K562 (cell line): ENCODE measurements around the gene ATP6V0E2. TPM values are rescaled to one million over a fixed set of nuclear protein-coding genes. Genes with fewer than 3 reads are reported as not detected.

Experiments
- ARID2 ChIP-seq: fragments of 450-650 bp; IDR thresholded peaks from 2 replicates; pipeline ENCODE4 v1.6.1; 2017; ENCODE audit warnings: antibody characterized with exemption, mild to moderate bottlenecking
- ASH1L ChIP-seq: fragments of 450-650 bp; IDR thresholded peaks from 2 replicates; pipeline ENCODE4 v1.6.1; 2018; ENCODE audit warnings: borderline replicate concordance, mild to moderate bottlenecking, low read depth; ENCODE audit not compliant: partially characterized antibody
- CBFA2T2 ChIP-seq: fragments of 450-650 bp; conservative IDR thresholded peaks from 2 replicates; pipeline ENCODE4 v1.6.1; 2017; ENCODE audit warnings: mild to moderate bottlenecking
- CBX1 ChIP-seq: sonication (generic); IDR thresholded peaks from 2 replicates; pipeline ENCODE4 v1.6.1; 2016; ENCODE audit warnings: antibody characterized with exemption, low read depth, mild to moderate bottlenecking
- FIP1L1 ChIP-seq: fragments of 200-400 bp; formaldehyde crosslinking; IDR thresholded peaks from 2 replicates; pipeline ENCODE4 v1.6.1; 2018; ENCODE audit warnings: mild to moderate bottlenecking, low read depth, low read length; ENCODE audit not compliant: poor library complexity, severe bottlenecking
- HNRNPH1 ChIP-seq: fragments of 200-400 bp; formaldehyde crosslinking; optimal IDR thresholded peaks from 2 replicates; pipeline ENCODE3; 2017; ENCODE audit warnings: low read depth, mild to moderate bottlenecking, low read length, moderate library complexity
- HOMEZ ChIP-seq: fragments of 250-450 bp; sonication (Bioruptor Pico); IDR thresholded peaks from 2 replicates; pipeline ENCODE4 v1.4.0; 2020; ENCODE audit warnings: mild to moderate bottlenecking, moderate library complexity
- HOXB6 ChIP-seq: fragments of 250-450 bp; sonication (Bioruptor Pico); IDR thresholded peaks from 2 replicates; pipeline ENCODE4 v1.5.1; 2022; ENCODE audit warnings: mild to moderate bottlenecking, borderline replicate concordance
- JUNB ChIP-seq: fragments of 450-650 bp; formaldehyde crosslinking; conservative IDR thresholded peaks from 2 replicates; pipeline ENCODE4 v1.4.0; 2020; ENCODE audit warnings: mild to moderate bottlenecking
- LEF1 ChIP-seq: fragments of 450-650 bp; IDR thresholded peaks from 2 replicates; pipeline ENCODE4 v1.6.1; 2016; ENCODE audit warnings: mild to moderate bottlenecking
- MITF ChIP-seq: IDR thresholded peaks from 2 replicates; pipeline ENCODE4 v1.6.1; 2014; ENCODE audit warnings: antibody characterized with exemption
- NR4A1 ChIP-seq, 2 experiments: fragments of 250-450 bp in 1 of 2; fragments of 450-650 bp in 1 of 2; sonication (Bioruptor Pico) in 1 of 2; IDR thresholded peaks; 2 replicates each; pipeline versions ENCODE4 v1.4.0 to v1.6.1; 2016 to 2020; ENCODE audit warnings: mild to moderate bottlenecking in 2 of 2, missing compliant biosample characterization in 1 of 2, missing genetic modification characterization in 1 of 2, moderate library complexity in 1 of 2
- PHTF2 ChIP-seq: fragments of 250-450 bp; sonication (Bioruptor Pico); IDR thresholded peaks from 2 replicates; pipeline ENCODE4 v1.5.0; 2021; ENCODE audit warnings: mild to moderate bottlenecking
- PPARD ChIP-seq: fragments of 250-450 bp; sonication (Bioruptor Pico); IDR thresholded peaks from 2 replicates; pipeline ENCODE4 v1.8.0; 2022; ENCODE audit warnings: inconsistent platforms, mild to moderate bottlenecking, moderate library complexity
- TCF7L2 ChIP-seq: fragments of 150-350 bp; IDR thresholded peaks from 2 replicates; pipeline ENCODE4 v1.6.1; 2016; ENCODE audit warnings: low read depth, mild to moderate bottlenecking, low read length, moderate library complexity
- VEZF1 ChIP-seq: fragments of 200-800 bp; sonication (Bioruptor generic); IDR thresholded peaks from 2 replicates; pipeline ENCODE4 v1.6.1; 2017; ENCODE audit warnings: missing genetic modification characterization, missing compliant biosample characterization
- YBX1 ChIP-seq: fragments of 450-650 bp; IDR thresholded peaks from 2 replicates; pipeline ENCODE4 v1.7.1; 2016; ENCODE audit warnings: mild to moderate bottlenecking
- ZFX ChIP-seq: sonication (generic); formaldehyde crosslinking; IDR thresholded peaks from 2 replicates; pipeline ENCODE4 v1.8.0; 2022; ENCODE audit warnings: mild to moderate bottlenecking, missing genetic modification reagents, moderate library complexity
- ZNF3 ChIP-seq: fragments of 250-450 bp; sonication (Bioruptor Pico); IDR thresholded peaks from 2 replicates; pipeline ENCODE4 v1.5.0; 2021; ENCODE audit warnings: mild to moderate bottlenecking, moderate library complexity
- ZNF639 ChIP-seq, 2 experiments: fragments of 200-800 bp in 1 of 2; sonication (Bioruptor generic) in 1 of 2; sonication (generic) in 1 of 2; formaldehyde crosslinking in 1 of 2; IDR thresholded peaks in 1 of 2; conservative IDR thresholded peaks in 1 of 2; 2 replicates each; pipeline versions ENCODE4 v1.5.0 to v1.6.1; 2016 to 2020; ENCODE audit warnings: missing compliant biosample characterization in 1 of 2, missing genetic modification characterization in 1 of 2, missing genetic modification reagents in 1 of 2
- ZNF778 ChIP-seq: fragments of 450-650 bp; formaldehyde crosslinking; IDR thresholded peaks from 2 replicates; pipeline ENCODE4 v1.4.0; 2020; ENCODE audit warnings: mild to moderate bottlenecking, moderate library complexity
- polyA plus RNA-seq, 8 experiments: library from polyadenylated mRNA; depleted of rRNA in 4 of 8; stranded (reverse) in 5 of 8; unstranded in 3 of 8; fragments of >200 nt; fragmentation: Nextera tagmentation in 2 of 8; fragmentation: Illumina TruSeq in 1 of 8; extraction: Ambion mirVana in 2 of 8; extraction: Trizol in 1 of 8; gene quantifications; 2 replicates each; pipeline versions ENCODE4 v1.2.1 to v1.2.3, GENCODE V29; 2011 to 2014; ENCODE audit warnings: inconsistent platforms in 1 of 8, missing spikeins in 1 of 8
- total RNA-seq, 7 experiments: library from RNA; depleted of rRNA in 6 of 7; stranded (reverse); fragments of >200 nt in 6 of 7; fragmentation: Illumina TruSeq in 2 of 7; extraction: Trizol in 2 of 7; gene quantifications; 2 replicates each; pipeline versions ENCODE4 v1.2.1 to v1.2.3, GENCODE V29; 2011 to 2021; ENCODE audit warnings: low replicate concordance in 1 of 7

The ATP6V0E2 gene
- total and polyA plus RNA-seq, 9 of the 15 experiments (the other 6 are each of a cell fraction or from before 2014, with no cell fraction given): 0.55 to 18.5 (median 10.9) TPM

GRCh38 chr7:149873074-149873969 is at the start of gene ATP6V0E2 (continued):
- TF ChIP-seq HNRNPH1 (no peak), ZNF778 (CRISPR knock-in tag) (no peak), CBFA2T2 (no peak), PHTF2 (CRISPR knock-in tag) (no peak), MITF (no peak), FIP1L1 (peak; percentile 75), JUNB (CRISPR knock-in tag) (no peak), LEF1 (no peak), TCF7L2 (no peak), PPARD (no peak), ASH1L (no peak), CBX1 (peak; percentile 72; the same call in 1 of the 2 replicates), ZFX (CRISPR knock-in tag) (peak; percentile 97), YBX1 (no peak), HOXB6 (CRISPR knock-in tag) (no peak), HOMEZ (peak; percentile 11; the same call in 1 of the 2 replicates), NR4A1 (CRISPR knock-in tag; IDR thresholded peaks at IDR 0.05) (no peak), NR4A1 (tag; IDR thresholded peaks at IDR 0.05) (peak; percentile 37; the same call in 1 of the 2 replicates), ARID2 (no peak), ZNF639 (CRISPR knock-in tag; conservative IDR thresholded peaks at IDR 0.05 in 1 of 2, IDR thresholded peaks at IDR 0.05 in 1 of 2) (no peak), VEZF1 (CRISPR knock-in tag) (no peak; the same call in none of the 2 replicates), ZNF3 (CRISPR knock-in tag) (no peak)
